Stimulated activated CD8-positive, alpha-beta memory T cell treated with anti-CD3 and anti-CD28 coated beads, Interleukin-7, amount 100 ng/mL, for 4 hours (primary cell): ENCODE results near the gene CCM2.

Experiments
- DNase-seq, 2 donors: peaks; one replicate each; pipeline ENCODE4 v3.0.0-alpha.2; 2020; ENCODE audit warnings: low read depth in 2 of 2

The CCM2 gene

GRCh38 chr7:45122975-45123860 lies 123.2 kb downstream of the CCM2 start:
- DNase-seq: no peak

- DNase-seq: no peak
These were observed 124.1 kb downstream of the CCM2 start for GRCh38 chr7:45123913-45124710.

- no peak for DNase-seq
These were observed 125.3 kb downstream of the CCM2 start for GRCh38 chr7:45125193-45125904.
